ENCODE measurements around the gene RAE1. TPM values are rescaled to one million over a fixed set of nuclear protein-coding genes. Genes with fewer than 3 reads are reported as not detected.

RAE1 gene, protein sequence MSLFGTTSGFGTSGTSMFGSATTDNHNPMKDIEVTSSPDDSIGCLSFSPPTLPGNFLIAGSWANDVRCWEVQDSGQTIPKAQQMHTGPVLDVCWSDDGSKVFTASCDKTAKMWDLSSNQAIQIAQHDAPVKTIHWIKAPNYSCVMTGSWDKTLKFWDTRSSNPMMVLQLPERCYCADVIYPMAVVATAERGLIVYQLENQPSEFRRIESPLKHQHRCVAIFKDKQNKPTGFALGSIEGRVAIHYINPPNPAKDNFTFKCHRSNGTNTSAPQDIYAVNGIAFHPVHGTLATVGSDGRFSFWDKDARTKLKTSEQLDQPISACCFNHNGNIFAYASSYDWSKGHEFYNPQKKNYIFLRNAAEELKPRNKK
- 54.4 and 59.2 TPM in 2 replicates for total RNA-seq

- peaks cover 32% of the 10 kb centered on the region for H3K4me1 Mint-ChIP-seq (ENCODE audit: low read depth)
- H3K27me3 Mint-ChIP-seq (ENCODE audit: insufficient read depth) = peaks cover 2% of the 10 kb centered on the region
- peaks cover 35% of the 10 kb centered on the region for H3K36me3 Mint-ChIP-seq (ENCODE audit: low read depth)
- DNase-seq (ENCODE audit: low spot score) = peak; percentile 89
- H3K9me3 Mint-ChIP-seq = no peaks in the 10 kb centered on the region
- H3K27ac Mint-ChIP-seq = peak within 1 kb of the TSS; percentile 89
- H3K4me3 Mint-ChIP-seq = peak within 1 kb of the TSS; percentile 96
- intact Hi-C loops (cut with micrococcal nuclease) = loop anchor here (1.0 to 2.0 kb wide), 5 partner anchors 38 to 959 kb away; partner anchors contain the start of genes AURKA, CSTF1 and PMEPA1
These were observed at the start of gene RAE1 for GRCh38 chr20:57351042-57351783. Gene RAE1 (plus strand): TSS chr20:57351255. CDS start chr20:57354039, 2,784 bp downstream.

DNA sequence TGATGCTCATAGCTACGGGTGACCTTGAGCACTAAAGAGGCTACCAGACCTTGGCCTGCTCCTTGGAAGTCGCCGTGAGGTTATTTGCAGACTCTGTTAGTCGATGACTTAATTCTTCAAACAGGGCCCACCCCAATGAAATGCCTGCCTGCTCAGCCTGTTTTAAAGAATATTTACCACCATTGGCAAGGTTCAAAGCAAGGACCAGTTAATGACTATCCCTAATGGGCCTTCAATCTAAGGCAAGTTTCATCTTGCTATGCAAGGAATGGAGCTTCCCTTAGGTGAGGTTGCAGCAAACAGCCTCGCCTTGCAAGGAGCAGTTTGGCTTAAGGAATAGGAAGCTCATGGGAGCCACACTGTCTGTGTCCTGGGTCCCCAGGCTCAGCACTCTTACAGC is 44.3 kb upstream of the RAE1 start:
- no peak for DNase-seq (ENCODE audit: low spot score)
- Mint-ChIP-seq H3K9me3 (no peaks in the 10 kb centered on the region), H3K4me3 (no peak overlapping the region), H3K4me1 (ENCODE audit: low read depth) (no peaks in the 10 kb centered on the region), H3K27me3 (ENCODE audit: insufficient read depth) (peaks cover 8% of the 10 kb centered on the region), H3K27ac (no peak overlapping the region), H3K36me3 (ENCODE audit: low read depth) (no peaks in the 10 kb centered on the region)
- intact Hi-C loops (cut with micrococcal nuclease) = no loop called here

GRCh38 chr20:57308451-57309271 is 42.4 kb upstream of the RAE1 start:
- Mint-ChIP-seq H3K9me3 (no peaks in the 10 kb centered on the region), H3K27ac (no peak overlapping the region), H3K4me1 (ENCODE audit: low read depth) (no peaks in the 10 kb centered on the region), H3K36me3 (ENCODE audit: low read depth) (no peaks in the 10 kb centered on the region), H3K27me3 (ENCODE audit: insufficient read depth) (peaks cover 8% of the 10 kb centered on the region), H3K4me3 (no peak overlapping the region)
- no peak for DNase-seq (ENCODE audit: low spot score)
- intact Hi-C loops (cut with micrococcal nuclease) = no loop called here

- DNase-seq (ENCODE audit: low spot score) = no peak
- Mint-ChIP-seq H3K4me3 (no peak overlapping the region), H3K36me3 (ENCODE audit: low read depth) (no peaks in the 10 kb centered on the region), H3K4me1 (ENCODE audit: low read depth) (no peaks in the 10 kb centered on the region), H3K27ac (no peak overlapping the region), H3K9me3 (no peaks in the 10 kb centered on the region), H3K27me3 (ENCODE audit: insufficient read depth) (peaks cover 8% of the 10 kb centered on the region)
- intact Hi-C loops (cut with micrococcal nuclease) = no loop called here
These were observed 41.4 kb upstream of the RAE1 start for GRCh38 chr20:57309544-57310115.

DNA sequence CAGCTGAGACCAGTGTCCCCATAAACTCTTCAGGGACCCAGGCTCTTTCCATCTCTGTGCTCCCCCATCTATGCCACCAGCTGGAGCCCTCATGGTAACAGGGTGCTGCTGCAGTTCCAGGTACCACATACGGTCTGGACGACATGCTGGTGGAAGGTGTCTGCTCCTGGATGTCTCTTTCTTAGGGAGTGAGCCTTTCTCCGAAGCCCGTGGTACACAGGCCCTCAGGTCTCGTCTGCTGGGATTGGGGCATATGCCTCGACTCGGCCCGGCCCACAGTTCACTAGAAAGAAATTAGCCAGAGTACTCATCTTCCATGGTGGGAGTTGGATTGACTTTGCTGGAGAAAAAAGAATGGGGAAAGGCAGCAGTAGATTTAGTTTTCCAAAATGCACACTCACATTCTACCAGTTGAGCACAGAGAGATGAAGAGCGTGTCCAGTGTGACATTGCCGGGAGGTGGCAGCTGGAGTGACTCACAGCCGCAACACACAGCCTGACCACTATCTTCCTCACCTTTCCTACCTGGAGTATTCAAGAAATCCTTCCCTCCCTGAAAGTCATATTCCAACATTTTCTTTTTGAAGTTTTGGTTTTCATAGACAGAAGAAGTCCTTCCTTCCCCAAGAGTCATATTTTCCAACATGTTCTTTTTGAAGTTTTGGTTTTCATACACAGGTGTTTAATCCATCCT is 40.1 kb upstream of the RAE1 start:
- Mint-ChIP-seq H3K27ac (no peak overlapping the region), H3K4me3 (no peak overlapping the region), H3K4me1 (ENCODE audit: low read depth) (no peaks in the 10 kb centered on the region), H3K27me3 (ENCODE audit: insufficient read depth) (peaks cover 7% of the 10 kb centered on the region), H3K9me3 (no peaks in the 10 kb centered on the region), H3K36me3 (ENCODE audit: low read depth) (no peaks in the 10 kb centered on the region)
- intact Hi-C loops (cut with micrococcal nuclease) = no loop called here
- DNase-seq (ENCODE audit: low spot score) = no peak

DNA sequence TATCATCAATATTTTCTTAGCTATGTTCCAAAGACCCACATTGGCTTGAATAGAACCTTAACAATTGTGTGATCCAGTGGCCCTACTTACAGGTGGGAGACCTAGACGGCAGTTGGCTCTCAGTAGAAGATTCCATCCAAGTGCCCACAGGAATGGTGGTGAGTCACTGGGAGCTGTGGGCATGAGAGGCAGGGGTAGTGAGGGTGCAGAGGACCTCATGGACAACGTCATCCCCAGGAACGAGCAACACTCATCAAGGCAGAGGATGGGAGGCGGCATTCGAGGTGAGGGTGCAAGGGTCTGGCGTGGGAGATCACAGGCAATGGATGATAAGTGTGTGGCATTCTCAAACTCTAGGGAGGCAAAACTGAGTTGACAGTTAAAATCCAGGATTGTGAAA is 38.9 kb upstream of the RAE1 start:
- Mint-ChIP-seq H3K4me1 (ENCODE audit: low read depth) (no peaks in the 10 kb centered on the region), H3K27me3 (ENCODE audit: insufficient read depth) (peaks cover 3% of the 10 kb centered on the region), H3K36me3 (ENCODE audit: low read depth) (no peaks in the 10 kb centered on the region), H3K4me3 (no peak overlapping the region), H3K27ac (no peak overlapping the region), H3K9me3 (no peaks in the 10 kb centered on the region)
- intact Hi-C loops (cut with micrococcal nuclease) = no loop called here
- no peak for DNase-seq (ENCODE audit: low spot score)

GRCh38 chr20:57313230-57313629 is 37.8 kb upstream of the RAE1 start:
- Mint-ChIP-seq H3K27me3 (ENCODE audit: insufficient read depth) (peaks cover 2% of the 10 kb centered on the region), H3K27ac (no peak overlapping the region), H3K36me3 (ENCODE audit: low read depth) (no peaks in the 10 kb centered on the region), H3K4me1 (ENCODE audit: low read depth) (no peaks in the 10 kb centered on the region), H3K9me3 (no peaks in the 10 kb centered on the region), H3K4me3 (no peak overlapping the region)
- DNase-seq (ENCODE audit: low spot score) = no peak
- intact Hi-C loops (cut with micrococcal nuclease) = no loop called here

GRCh38 chr20:57313951-57314350 is 37.1 kb upstream of the RAE1 start:
- Mint-ChIP-seq H3K27me3 (ENCODE audit: insufficient read depth) (peaks cover 2% of the 10 kb centered on the region), H3K9me3 (no peaks in the 10 kb centered on the region), H3K36me3 (ENCODE audit: low read depth) (no peaks in the 10 kb centered on the region), H3K4me1 (ENCODE audit: low read depth) (no peaks in the 10 kb centered on the region), H3K27ac (no peak overlapping the region), H3K4me3 (no peak overlapping the region)
- DNase-seq (ENCODE audit: low spot score) = no peak
- intact Hi-C loops (cut with micrococcal nuclease) = no loop called here

- no peaks in the 10 kb centered on the region for H3K9me3 Mint-ChIP-seq
- H3K36me3 Mint-ChIP-seq (ENCODE audit: low read depth) = no peaks in the 10 kb centered on the region
- H3K4me1 Mint-ChIP-seq (ENCODE audit: low read depth) = no peaks in the 10 kb centered on the region
- no peak overlapping the region for H3K4me3 Mint-ChIP-seq
- intact Hi-C loops (cut with micrococcal nuclease) = no loop called here
- peaks cover 2% of the 10 kb centered on the region for H3K27me3 Mint-ChIP-seq (ENCODE audit: insufficient read depth)
- DNase-seq (ENCODE audit: low spot score) = no peak
- H3K27ac Mint-ChIP-seq = no peak overlapping the region
These were observed 35.7 kb upstream of the RAE1 start for GRCh38 chr20:57315083-57315975.

DNA sequence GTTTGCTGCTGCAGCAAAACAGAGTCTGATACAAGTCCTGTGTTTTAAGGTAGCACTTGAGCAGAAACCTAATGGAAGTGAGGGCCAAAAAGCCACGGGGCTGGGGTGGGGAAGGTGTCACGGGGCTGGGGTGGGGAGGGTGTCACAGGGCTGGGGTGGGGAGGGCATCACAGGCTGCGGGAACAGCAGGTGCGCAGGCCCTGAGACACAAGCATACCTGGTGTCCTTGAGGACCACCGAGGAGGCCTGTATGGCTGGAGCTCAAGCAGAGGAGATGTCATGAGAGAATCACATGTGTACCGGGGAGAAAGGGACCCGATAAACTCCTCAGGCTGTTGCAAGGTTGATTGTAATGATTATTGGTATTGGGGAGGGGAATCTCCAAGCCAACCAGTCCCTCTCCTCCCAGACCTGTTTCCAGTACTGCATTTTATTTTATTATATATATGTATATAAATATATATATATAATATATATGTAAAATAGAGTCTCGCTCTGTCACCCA is 35.0 kb upstream of the RAE1 start:
- Mint-ChIP-seq H3K27me3 (ENCODE audit: insufficient read depth) (no peaks in the 10 kb centered on the region), H3K4me3 (no peak overlapping the region), H3K4me1 (ENCODE audit: low read depth) (no peaks in the 10 kb centered on the region), H3K27ac (no peak overlapping the region), H3K9me3 (no peaks in the 10 kb centered on the region), H3K36me3 (ENCODE audit: low read depth) (no peaks in the 10 kb centered on the region)
- no peak for DNase-seq (ENCODE audit: low spot score)
- intact Hi-C loops (cut with micrococcal nuclease) = no loop called here

DNA sequence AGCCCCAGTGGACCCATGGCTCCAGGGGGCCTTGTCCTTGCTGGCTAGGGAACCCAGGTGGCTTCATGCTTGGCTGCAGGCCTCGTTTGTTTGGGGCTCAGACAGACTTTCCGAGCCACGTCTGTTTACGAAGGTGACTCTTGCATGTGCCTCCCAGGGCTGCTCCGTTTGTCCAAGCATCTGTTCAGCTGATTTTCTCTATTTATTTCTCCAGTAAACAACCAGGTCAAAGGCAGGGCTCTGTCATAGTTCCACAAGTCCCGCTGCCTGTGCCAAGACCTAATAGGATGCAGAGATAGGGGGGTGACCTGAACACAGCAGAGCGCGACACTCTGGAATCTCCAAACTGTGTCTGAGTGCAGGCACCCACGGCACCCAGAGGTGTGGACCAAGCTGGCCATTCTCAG is 34.3 kb upstream of the RAE1 start:
- intact Hi-C loops (cut with micrococcal nuclease) = no loop called here
- H3K4me1 Mint-ChIP-seq (ENCODE audit: low read depth) = no peaks in the 10 kb centered on the region
- H3K27ac Mint-ChIP-seq = no peak overlapping the region
- H3K36me3 Mint-ChIP-seq (ENCODE audit: low read depth) = no peaks in the 10 kb centered on the region
- no peak for DNase-seq (ENCODE audit: low spot score)
- peaks cover 4% of the 10 kb centered on the region for H3K27me3 Mint-ChIP-seq (ENCODE audit: insufficient read depth)
- H3K4me3 Mint-ChIP-seq = no peak overlapping the region
- no peaks in the 10 kb centered on the region for H3K9me3 Mint-ChIP-seq
